DOHH2 (cell line): ENCODE data around the gene GABRG1.

Experiments
- H3F3A ChIP-seq: fragments of 200-600 bp; sonication (generic), shearing (Covaris generic); 2 replicates; pipeline ENCODE4 v1.6.0; 2016; ENCODE audit warnings: antibody characterized with exemption, mild to moderate bottlenecking; ENCODE audit not compliant: control insufficient read depth, insufficient read depth
- H3K27ac ChIP-seq: fragments of 200-600 bp; sonication (generic); 2 replicates; pipeline ENCODE4 v1.5.1; 2014; ENCODE audit warnings: low read depth, mild to moderate bottlenecking, low read length, moderate library complexity
- H3K27me3 ChIP-seq: fragments of 200-600 bp; sonication (generic); 2 replicates; pipeline ENCODE4 v1.6.1; 2014; ENCODE audit warnings: mild to moderate bottlenecking, low read length, mixed read lengths; ENCODE audit not compliant: control insufficient read depth
- H3K36me3 ChIP-seq: fragments of 200-600 bp; sonication (generic); 2 replicates; pipeline ENCODE4 v1.6.1; 2014; ENCODE audit warnings: mild to moderate bottlenecking, low read length, moderate library complexity, mixed read lengths; ENCODE audit not compliant: control insufficient read depth
- H3K4me1 ChIP-seq: fragments of 200-600 bp; sonication (generic); 2 replicates; pipeline ENCODE4 v1.6.1; 2014; ENCODE audit warnings: mild to moderate bottlenecking, low read length, mixed read lengths; ENCODE audit not compliant: control insufficient read depth
- H3K4me2 ChIP-seq: fragments of 200-600 bp; sonication (generic); 2 replicates; pipeline ENCODE4 v1.6.0; 2014; ENCODE audit warnings: mild to moderate bottlenecking, low read length, moderate library complexity
- H3K4me3 ChIP-seq: fragments of 200-600 bp; sonication (generic); 2 replicates; pipeline ENCODE4 v1.5.1; 2014; ENCODE audit warnings: mild to moderate bottlenecking, low read length, mixed read lengths
- H3K79me2 ChIP-seq: fragments of 200-600 bp; sonication (generic); 2 replicates; pipeline ENCODE4 v1.6.1; 2014; ENCODE audit warnings: mild to moderate bottlenecking, low read length, mixed read lengths; ENCODE audit not compliant: control insufficient read depth
- H3K9me2 ChIP-seq: fragments of 200-600 bp; sonication (generic); replicated peaks from 2 replicates; pipeline ENCODE4 v1.6.1; 2014; ENCODE audit warnings: mild to moderate bottlenecking, low read length, mixed read lengths; ENCODE audit not compliant: control insufficient read depth
- H3K9me3 ChIP-seq: fragments of 200-600 bp; sonication (generic); 2 replicates; pipeline ENCODE4 v1.6.1; 2014; ENCODE audit warnings: antibody characterized with exemption, low read length, mixed read lengths; ENCODE audit not compliant: control insufficient read depth, insufficient read depth
- H4K20me1 ChIP-seq: fragments of 200-600 bp; sonication (generic); 2 replicates; pipeline ENCODE4 v1.6.0; 2014; ENCODE audit warnings: low read depth, mild to moderate bottlenecking, antibody characterized with exemption, low read length, moderate library complexity; ENCODE audit not compliant: control insufficient read depth, insufficient read depth
- CTCF ChIP-seq: fragments of 200-600 bp; sonication (generic); IDR thresholded peaks from one replicate; pipeline ENCODE4 v1.5.1; 2014; ENCODE audit warnings: antibody characterized with exemption, mild to moderate bottlenecking, low read depth, low read length; ENCODE audit not compliant: poor library complexity, severe bottlenecking
- EZH2phosphoT487 ChIP-seq: fragments of 200-600 bp; sonication (generic); IDR thresholded peaks from 2 replicates; pipeline ENCODE4 v1.6.1; 2017; ENCODE audit warnings: borderline replicate concordance, mild to moderate bottlenecking, antibody characterized with exemption, low read length, moderate library complexity, mixed read lengths

The GABRG1 gene

GRCh38 chr4:46051392-46051791 is 72.5 kb downstream of the GABRG1 start:
- no peak for TF ChIP-seq CTCF
- TF ChIP-seq EZH2phosphoT487, result no peak

GRCh38 chr4:46032056-46032455 is 91.8 kb downstream of the GABRG1 start:
- Histone ChIP-seq H3K79me2 (no peaks in the 10 kb centered on the region), H3K36me3 (no peaks in the 10 kb centered on the region), H3K4me1 (no peaks in the 10 kb centered on the region), H3K9me3 (no peaks in the 10 kb centered on the region), H3K4me2 (no peak overlapping the region), H3K27ac (no peak overlapping the region), H3K9me2 (no peaks in the 10 kb centered on the region), H3F3A (no peaks in the 10 kb centered on the region), H4K20me1 (no peaks in the 10 kb centered on the region), H3K4me3 (no peak overlapping the region), H3K27me3 (no peaks in the 10 kb centered on the region)
- TF ChIP-seq EZH2phosphoT487 (no peak), CTCF (no peak)

More at GRCh38 chr4:46051392-46051791, 72.5 kb downstream of the GABRG1 start:
- no peaks in the 10 kb centered on the region for H4K20me1 ChIP-seq
- H3F3A ChIP-seq, result no peaks in the 10 kb centered on the region
- no peak overlapping the region for H3K27ac ChIP-seq
- H3K4me1 ChIP-seq, result no peaks in the 10 kb centered on the region
- no peak overlapping the region for H3K4me2 ChIP-seq
- no peaks in the 10 kb centered on the region for H3K9me2 ChIP-seq
- H3K4me3 ChIP-seq, result no peak overlapping the region
- no peaks in the 10 kb centered on the region for H3K27me3 ChIP-seq
- no peaks in the 10 kb centered on the region for H3K9me3 ChIP-seq
- H3K79me2 ChIP-seq, result no peaks in the 10 kb centered on the region
- H3K36me3 ChIP-seq, result no peaks in the 10 kb centered on the region

- Histone ChIP-seq H3K36me3 (no peaks in the 10 kb centered on the region), H4K20me1 (no peaks in the 10 kb centered on the region), H3K9me2 (no peaks in the 10 kb centered on the region), H3K4me2 (no peak overlapping the region), H3K4me3 (no peak overlapping the region), H3F3A (no peaks in the 10 kb centered on the region), H3K4me1 (no peaks in the 10 kb centered on the region), H3K9me3 (no peaks in the 10 kb centered on the region), H3K27ac (no peak overlapping the region), H3K27me3 (no peaks in the 10 kb centered on the region), H3K79me2 (no peaks in the 10 kb centered on the region)
- TF ChIP-seq CTCF (no peak), EZH2phosphoT487 (no peak)
Observed at GRCh38 chr4:46016306-46016705, 107.5 kb downstream of the GABRG1 start.

- no peaks in the 10 kb centered on the region for H4K20me1 ChIP-seq
- no peaks in the 10 kb centered on the region for H3K9me3 ChIP-seq
- H3F3A ChIP-seq, result no peaks in the 10 kb centered on the region
- H3K4me2 ChIP-seq, result no peak overlapping the region
- H3K79me2 ChIP-seq, result no peaks in the 10 kb centered on the region
- no peaks in the 10 kb centered on the region for H3K36me3 ChIP-seq
- H3K27me3 ChIP-seq, result no peaks in the 10 kb centered on the region
- H3K27ac ChIP-seq, result no peak overlapping the region
- no peak for TF ChIP-seq EZH2phosphoT487
- no peak for TF ChIP-seq CTCF
- no peaks in the 10 kb centered on the region for H3K4me1 ChIP-seq
- H3K9me2 ChIP-seq, result no peaks in the 10 kb centered on the region
- H3K4me3 ChIP-seq, result no peak overlapping the region
Observed at GRCh38 chr4:45992728-45993127, 131.1 kb downstream of the GABRG1 start.
